MM.1S (cell line): ENCODE data around the gene ACAA2.

ENCODE experiments used
- DNase-seq: peaks from one replicate; pipeline ENCODE4 v3.0.0-alpha.2; 2015
- H2AFZ ChIP-seq: fragments of 300-600 bp; sonication (generic); 2 replicates; pipeline ENCODE4 v1.6.0; 2016; ENCODE audit warnings: antibody characterized with exemption, low read length
- H3F3A ChIP-seq: fragments of 300-600 bp; sonication (generic); 2 replicates; pipeline ENCODE4 v1.6.1; 2016; ENCODE audit warnings: mild to moderate bottlenecking, antibody characterized with exemption, low read length, moderate library complexity, mixed read lengths; ENCODE audit not compliant: insufficient read depth
- H3K27ac ChIP-seq: fragments of 300-600 bp; sonication (generic); 2 replicates; pipeline ENCODE4 v1.5.1; 2016; ENCODE audit warnings: mild to moderate bottlenecking, low read length
- H3K27me3 ChIP-seq: fragments of 300-600 bp; sonication (generic); replicated peaks from 2 replicates; pipeline ENCODE4 v1.6.0; 2016; ENCODE audit warnings: low read length; ENCODE audit not compliant: insufficient read depth
- H3K36me3 ChIP-seq: fragments of 300-600 bp; sonication (generic); replicated peaks from 2 replicates; pipeline ENCODE4 v1.6.1; 2016; ENCODE audit warnings: mild to moderate bottlenecking, low read length, mixed read lengths; ENCODE audit not compliant: insufficient read depth
- H3K4me1 ChIP-seq: fragments of 300-600 bp; sonication (generic); 2 replicates; pipeline ENCODE4 v1.6.1; 2016; ENCODE audit warnings: low read length, mixed read lengths
- H3K4me2 ChIP-seq: fragments of 300-600 bp; sonication (generic); 2 replicates; pipeline ENCODE4 v1.6.0; 2016; ENCODE audit warnings: low read depth, low read length
- H3K4me3 ChIP-seq: fragments of 300-600 bp; sonication (generic); 2 replicates; pipeline ENCODE4 v1.5.1; 2016; ENCODE audit warnings: low read length, mixed read lengths
- H3K79me2 ChIP-seq: fragments of 300-600 bp; sonication (generic); 2 replicates; pipeline ENCODE4 v1.6.1; 2016; ENCODE audit warnings: mixed run types, low read length, mixed read lengths
- H3K9ac ChIP-seq: fragments of 300-600 bp; sonication (generic); 2 replicates; pipeline ENCODE4 v1.6.1; 2016; ENCODE audit warnings: low read length, mixed read lengths
- H3K9me2 ChIP-seq: fragments of 300-600 bp; sonication (generic); replicated peaks from 2 replicates; pipeline ENCODE4 v1.6.1; 2016; ENCODE audit warnings: mild to moderate bottlenecking, low read length, mixed read lengths; ENCODE audit not compliant: insufficient read depth
- H3K9me3 ChIP-seq: fragments of 300-600 bp; sonication (generic); replicated peaks from 2 replicates; pipeline ENCODE4 v1.6.1; 2016; ENCODE audit warnings: mild to moderate bottlenecking, low read length, mixed read lengths; ENCODE audit not compliant: insufficient read depth
- H4K20me1 ChIP-seq: fragments of 300-600 bp; sonication (generic); 2 replicates; pipeline ENCODE4 v1.6.1; 2016; ENCODE audit warnings: mild to moderate bottlenecking, low read length, moderate library complexity, mixed read lengths; ENCODE audit not compliant: insufficient read depth
- EZH2 ChIP-seq: fragments of 300-600 bp; sonication (generic); optimal IDR thresholded peaks from 2 replicates; pipeline ENCODE3; 2017; ENCODE audit warnings: low read depth, mild to moderate bottlenecking, antibody characterized with exemption, low read length, mixed read lengths
- EZH2phosphoT487 ChIP-seq: fragments of 300-600 bp; sonication (generic); IDR thresholded peaks from 2 replicates; pipeline ENCODE4 v1.6.1; 2018; ENCODE audit warnings: antibody characterized with exemption, low read length
- TF ChIP-seq, protein P1 (sequence below): fragments of 300-600 bp; sonication (generic); IDR thresholded peaks from 2 replicates; pipeline ENCODE4 v1.5.1; 2016; ENCODE audit warnings: antibody characterized with exemption, low read length, mixed read lengths

Gene ACAA2

DNA sequence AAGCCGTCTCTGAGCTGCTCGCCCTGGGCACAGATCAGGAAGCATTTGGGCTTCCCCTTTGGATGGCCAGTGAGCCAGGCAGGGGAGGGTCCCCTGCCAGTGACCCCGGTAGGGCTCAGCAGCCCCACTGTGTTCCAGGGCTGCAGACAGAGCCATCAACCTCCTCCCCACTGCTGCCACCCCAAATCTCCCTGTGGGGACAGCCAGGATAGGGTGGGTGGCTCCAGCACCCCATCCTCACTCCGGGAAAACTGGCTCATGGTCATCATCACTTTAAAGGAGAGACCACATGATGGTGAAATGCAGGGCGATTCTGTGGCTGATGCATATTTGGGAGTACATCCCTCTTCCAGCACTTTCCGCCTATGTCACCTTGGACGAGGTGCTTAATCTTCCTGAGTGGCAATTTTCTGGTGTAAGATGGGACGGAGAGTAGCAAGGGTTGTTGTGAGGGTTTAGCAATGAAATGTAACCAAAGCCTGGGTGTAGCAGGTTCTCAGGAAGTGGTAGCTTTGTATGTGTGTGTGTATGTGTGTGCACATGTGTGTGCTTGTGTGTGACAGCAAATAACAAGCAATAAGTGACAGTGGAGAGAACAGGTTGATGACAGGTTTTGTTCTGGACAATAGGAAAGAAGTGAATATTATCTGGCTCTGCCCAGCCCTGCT lies 61.8 kb downstream of the ACAA2 start:
- Histone ChIP-seq H3K4me3 (no peak overlapping the region), H3K79me2 (no peaks in the 10 kb centered on the region), H3K9me2 (no peaks in the 10 kb centered on the region), H3K4me1 (no peaks in the 10 kb centered on the region), H3F3A (no peaks in the 10 kb centered on the region), H3K36me3 (no peaks in the 10 kb centered on the region), H3K9me3 (no peaks in the 10 kb centered on the region), H3K27ac (no peak overlapping the region), H2AFZ (no peak overlapping the region), H3K9ac (no peak overlapping the region), H4K20me1 (no peaks in the 10 kb centered on the region), H3K4me2 (no peak overlapping the region), H3K27me3 (no peaks in the 10 kb centered on the region)
- TF ChIP-seq, protein P1, sequence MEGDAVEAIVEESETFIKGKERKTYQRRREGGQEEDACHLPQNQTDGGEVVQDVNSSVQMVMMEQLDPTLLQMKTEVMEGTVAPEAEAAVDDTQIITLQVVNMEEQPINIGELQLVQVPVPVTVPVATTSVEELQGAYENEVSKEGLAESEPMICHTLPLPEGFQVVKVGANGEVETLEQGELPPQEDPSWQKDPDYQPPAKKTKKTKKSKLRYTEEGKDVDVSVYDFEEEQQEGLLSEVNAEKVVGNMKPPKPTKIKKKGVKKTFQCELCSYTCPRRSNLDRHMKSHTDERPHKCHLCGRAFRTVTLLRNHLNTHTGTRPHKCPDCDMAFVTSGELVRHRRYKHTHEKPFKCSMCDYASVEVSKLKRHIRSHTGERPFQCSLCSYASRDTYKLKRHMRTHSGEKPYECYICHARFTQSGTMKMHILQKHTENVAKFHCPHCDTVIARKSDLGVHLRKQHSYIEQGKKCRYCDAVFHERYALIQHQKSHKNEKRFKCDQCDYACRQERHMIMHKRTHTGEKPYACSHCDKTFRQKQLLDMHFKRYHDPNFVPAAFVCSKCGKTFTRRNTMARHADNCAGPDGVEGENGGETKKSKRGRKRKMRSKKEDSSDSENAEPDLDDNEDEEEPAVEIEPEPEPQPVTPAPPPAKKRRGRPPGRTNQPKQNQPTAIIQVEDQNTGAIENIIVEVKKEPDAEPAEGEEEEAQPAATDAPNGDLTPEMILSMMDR, result no peak
- TF ChIP-seq EZH2 (no peak), EZH2phosphoT487 (no peak)
- DNase-seq, result no peak

GRCh38 chr18:49749563-49749962 lies 63.8 kb downstream of the ACAA2 start:
- H3K27me3 ChIP-seq, result no peaks in the 10 kb centered on the region
- no peak overlapping the region for H3K4me3 ChIP-seq
- no peaks in the 10 kb centered on the region for H3K36me3 ChIP-seq
- no peak overlapping the region for H2AFZ ChIP-seq
- no peak overlapping the region for H3K9ac ChIP-seq
- no peaks in the 10 kb centered on the region for H4K20me1 ChIP-seq
- no peaks in the 10 kb centered on the region for H3K9me3 ChIP-seq
- H3K4me2 ChIP-seq, result no peak overlapping the region
- H3K9me2 ChIP-seq, result no peaks in the 10 kb centered on the region
- DNase-seq, result no peak
- H3F3A ChIP-seq, result no peaks in the 10 kb centered on the region
- no peaks in the 10 kb centered on the region for H3K79me2 ChIP-seq
- no peaks in the 10 kb centered on the region for H3K4me1 ChIP-seq
- TF ChIP-seq EZH2phosphoT487, result no peak
- TF ChIP-seq EZH2, result no peak
- TF ChIP-seq, protein P1, result no peak
- H3K27ac ChIP-seq, result no peak overlapping the region

DNA sequence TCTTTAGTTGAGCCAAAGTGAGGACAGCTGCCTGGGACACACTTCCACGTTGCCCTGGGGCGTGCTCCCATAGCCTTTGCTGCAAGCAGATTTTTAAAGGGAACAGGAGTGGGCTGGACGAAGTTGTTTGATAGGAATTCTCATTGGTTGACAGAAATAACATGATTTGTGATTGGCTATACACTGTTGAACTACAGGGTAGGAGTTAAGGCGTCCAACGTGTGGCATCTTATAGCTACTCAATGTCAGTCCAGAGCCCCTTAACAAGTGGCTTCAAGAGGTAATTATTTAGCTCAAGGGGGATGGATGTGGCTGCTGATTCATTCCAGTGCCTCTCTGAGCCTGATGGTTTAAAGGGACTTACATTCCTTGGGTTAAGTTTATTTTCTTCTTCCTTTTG lies 65.5 kb downstream of the ACAA2 start:
- Histone ChIP-seq H3K9ac (no peak overlapping the region), H2AFZ (no peak overlapping the region), H3K27me3 (no peaks in the 10 kb centered on the region), H3K4me1 (no peaks in the 10 kb centered on the region), H3K9me3 (no peaks in the 10 kb centered on the region), H3K36me3 (no peaks in the 10 kb centered on the region), H3K9me2 (no peaks in the 10 kb centered on the region), H4K20me1 (no peaks in the 10 kb centered on the region), H3K4me2 (no peak overlapping the region), H3K79me2 (no peaks in the 10 kb centered on the region), H3K27ac (no peak overlapping the region), H3F3A (no peaks in the 10 kb centered on the region), H3K4me3 (no peak overlapping the region)
- DNase-seq, result no peak
- TF ChIP-seq, protein P1, result no peak
- TF ChIP-seq EZH2phosphoT487 (no peak), EZH2 (no peak)
